HG03103 (cell line): ENCODE data around the gene PLXNC1.
A peak's percentile ranks its signal among the peaks of the same experiment; 100 is the strongest.

Experiments
- ATAC-seq: cut with Tn5 transposase; IDR thresholded peaks from one replicate; pipeline ENCODE4 v1.9.1; 2021; ENCODE audit warnings: low read depth; ENCODE audit not compliant: unreplicated experiment

The PLXNC1 gene

DNA sequence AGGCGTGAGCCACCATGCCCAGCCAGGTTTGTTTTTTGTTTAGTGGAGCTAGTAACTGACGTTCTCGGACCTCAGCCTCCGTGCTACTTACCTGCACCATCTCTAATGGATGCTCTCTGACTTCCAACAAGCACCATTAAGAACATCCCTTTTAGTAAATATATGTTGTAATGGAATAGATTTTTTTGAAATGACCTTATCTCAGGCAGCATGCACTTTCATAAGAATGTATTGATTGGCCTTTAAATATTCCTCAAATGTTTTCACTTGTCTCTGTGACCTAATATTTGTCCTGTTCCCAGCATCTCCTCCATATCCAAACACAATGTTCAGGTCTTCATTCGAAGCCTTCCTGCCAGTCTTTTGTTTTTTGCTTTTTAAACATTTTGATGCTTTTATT is 51.7 kb downstream of the PLXNC1 start:
- no peak for ATAC-seq

- ATAC-seq = no peak
Measured at GRCh38 chr12:94200695-94201094, 52.3 kb downstream of the PLXNC1 start.

GRCh38 chr12:94202245-94203180 is 54.1 kb downstream of the PLXNC1 start:
- ATAC-seq = no peak

DNA sequence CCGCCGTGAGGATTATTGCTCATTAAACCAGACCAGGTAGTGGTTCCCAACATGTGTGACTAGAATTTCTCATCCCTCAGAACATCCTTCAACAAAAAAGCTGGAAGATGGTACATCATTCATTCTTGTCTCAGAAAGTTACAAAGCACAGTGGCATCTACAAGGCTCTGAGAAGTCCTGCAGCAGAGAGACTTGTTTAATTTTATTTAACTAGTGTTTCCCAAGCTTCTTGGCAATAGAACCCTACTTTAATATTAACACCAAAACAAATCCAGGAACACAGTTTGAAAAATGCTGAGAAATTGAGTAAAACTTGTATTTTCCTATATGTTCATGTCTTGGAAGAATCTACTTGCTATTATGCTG is 54.8 kb downstream of the PLXNC1 start:
- no peak for ATAC-seq

GRCh38 chr12:94203796-94204195 is 55.4 kb downstream of the PLXNC1 start:
- ATAC-seq = no peak

- ATAC-seq = no peak
Measured at GRCh38 chr12:94204499-94205247, 56.3 kb downstream of the PLXNC1 start.

- no peak for ATAC-seq
Measured at GRCh38 chr12:94205822-94206221, 57.4 kb downstream of the PLXNC1 start.

DNA sequence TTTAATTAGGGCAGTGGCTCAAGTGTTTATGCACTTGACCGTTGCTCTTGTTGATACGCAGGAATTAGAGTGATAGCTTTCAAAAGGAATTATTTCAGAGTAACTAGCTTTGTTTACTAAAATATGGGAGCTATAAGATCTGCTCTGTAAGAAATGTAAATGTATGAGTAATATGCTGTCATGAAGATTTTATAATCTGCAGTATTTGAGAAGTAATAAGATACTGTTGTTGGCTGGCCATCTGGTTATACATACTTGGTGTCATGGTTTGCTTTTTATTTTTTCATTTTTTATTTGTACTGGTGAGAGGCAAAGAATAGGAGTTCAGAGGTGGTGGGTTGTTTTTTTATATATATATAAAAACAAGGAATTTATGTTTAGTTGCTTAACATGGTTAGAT is 58.5 kb downstream of the PLXNC1 start:
- ATAC-seq = no peak

GRCh38 chr12:94207467-94207848 is 59.1 kb downstream of the PLXNC1 start:
- no peak for ATAC-seq

- peak; percentile 71 for ATAC-seq
Measured at GRCh38 chr12:94207849-94208621, 59.7 kb downstream of the PLXNC1 start.

DNA sequence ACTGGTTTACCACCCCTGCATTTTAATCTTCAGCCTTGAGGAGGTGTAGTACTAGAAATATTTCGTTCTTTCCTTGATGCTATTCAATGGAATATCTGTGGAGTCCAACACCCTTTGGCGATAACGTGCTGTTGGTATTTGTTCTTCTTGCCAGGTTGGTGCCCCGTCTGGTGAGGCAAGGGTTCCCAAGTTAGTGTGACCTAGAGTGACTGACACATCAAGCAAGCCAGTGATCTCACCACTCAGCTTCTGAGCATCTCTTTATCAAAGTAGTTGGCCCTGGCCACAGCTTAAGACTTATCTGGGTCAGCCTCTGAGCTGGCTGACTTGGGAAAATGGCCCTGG is 60.2 kb downstream of the PLXNC1 start:
- ATAC-seq = peak; percentile 40

- no peak for ATAC-seq
Measured at GRCh38 chr12:94209240-94209639, 60.9 kb downstream of the PLXNC1 start.

GRCh38 chr12:94211021-94211420 is 62.6 kb downstream of the PLXNC1 start:
- ATAC-seq = no peak

GRCh38 chr12:94218233-94218632 is 69.9 kb downstream of the PLXNC1 start:
- ATAC-seq = no peak

DNA sequence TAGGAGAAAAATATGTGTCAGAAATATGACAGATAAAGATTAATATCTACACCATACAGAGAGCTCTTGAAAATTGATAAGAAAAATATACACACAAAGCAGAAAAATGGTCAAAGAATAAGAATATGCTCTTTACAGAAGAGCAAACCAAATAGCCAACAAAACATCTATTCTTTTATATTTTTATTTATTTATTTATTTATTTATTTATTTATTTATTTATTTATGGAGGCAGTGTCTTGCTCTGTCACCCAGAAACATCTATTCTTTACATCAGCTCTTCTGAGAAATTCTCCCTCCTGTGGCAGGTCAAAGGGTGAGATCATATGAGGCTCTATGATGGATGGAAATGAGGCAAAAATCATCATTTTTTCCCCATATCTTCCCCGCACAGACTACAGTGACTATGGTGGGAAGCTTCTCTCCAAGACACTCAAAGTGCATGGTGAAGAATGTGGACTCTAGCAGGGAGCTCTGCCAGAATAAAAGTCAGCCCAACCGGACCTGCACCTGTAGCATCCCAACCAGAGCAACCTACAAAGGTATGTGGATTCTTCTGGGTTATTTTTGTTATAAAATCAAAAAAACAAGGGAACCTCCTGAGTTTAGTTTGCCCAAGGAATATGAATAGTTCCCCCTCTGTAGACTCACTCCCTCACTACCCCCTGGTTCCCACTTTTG is 71.4 kb downstream of the PLXNC1 start:
- ATAC-seq = no peak

DNA sequence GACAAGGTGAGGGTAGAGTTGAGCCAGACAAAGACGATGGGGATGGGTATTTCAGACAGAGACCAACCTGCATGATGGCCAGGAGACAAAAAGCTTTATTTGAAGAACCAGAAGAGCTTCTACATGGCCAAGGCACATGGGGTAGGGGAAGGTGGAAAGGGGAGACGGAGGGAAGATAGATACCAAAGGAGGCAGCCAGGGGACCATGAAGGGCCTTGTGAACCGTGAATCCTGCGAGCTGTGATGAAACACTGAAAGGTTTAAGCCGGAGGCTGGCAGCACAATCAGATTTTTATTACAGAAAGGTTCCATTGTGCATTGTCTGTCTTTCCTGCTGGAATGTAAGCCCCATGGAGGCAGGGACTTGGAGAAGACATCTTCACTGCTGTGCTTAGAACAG is 72.4 kb downstream of the PLXNC1 start:
- ATAC-seq = no peak

DNA sequence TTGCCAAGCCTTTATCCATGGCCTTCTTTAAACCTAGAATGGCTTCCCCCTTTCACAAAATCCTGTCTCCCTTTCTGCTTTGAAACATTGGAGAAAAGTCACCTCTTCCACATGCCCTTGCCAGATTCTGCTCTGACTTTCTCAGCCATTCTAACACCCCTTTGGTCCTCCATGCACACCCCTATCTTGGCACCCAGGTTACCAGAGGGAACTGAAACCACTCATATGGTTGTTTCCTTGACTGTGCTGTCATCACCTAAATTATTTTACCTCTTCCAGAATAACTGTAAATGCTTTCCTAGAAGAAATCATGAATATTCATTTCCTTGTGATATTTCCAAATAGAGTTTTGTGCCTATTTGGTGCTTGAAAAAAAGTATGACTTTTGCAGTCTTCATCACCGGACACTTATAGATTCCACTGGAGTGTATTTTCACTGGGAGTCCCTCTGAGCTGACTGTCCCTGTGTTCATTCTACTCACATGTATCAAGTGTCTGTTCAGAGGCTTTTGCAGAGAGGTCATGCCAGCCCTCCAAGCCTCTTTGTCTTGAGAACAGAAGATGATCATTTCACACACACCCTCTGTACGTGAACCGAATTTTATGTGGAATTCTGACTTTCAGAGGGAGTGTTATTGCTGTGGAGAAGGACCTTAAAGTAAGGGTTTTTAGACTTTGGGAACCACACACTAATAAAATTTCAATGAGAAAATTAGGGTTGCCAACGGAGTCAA is 74.1 kb downstream of the PLXNC1 start:
- peak; percentile 72 for ATAC-seq

DNA sequence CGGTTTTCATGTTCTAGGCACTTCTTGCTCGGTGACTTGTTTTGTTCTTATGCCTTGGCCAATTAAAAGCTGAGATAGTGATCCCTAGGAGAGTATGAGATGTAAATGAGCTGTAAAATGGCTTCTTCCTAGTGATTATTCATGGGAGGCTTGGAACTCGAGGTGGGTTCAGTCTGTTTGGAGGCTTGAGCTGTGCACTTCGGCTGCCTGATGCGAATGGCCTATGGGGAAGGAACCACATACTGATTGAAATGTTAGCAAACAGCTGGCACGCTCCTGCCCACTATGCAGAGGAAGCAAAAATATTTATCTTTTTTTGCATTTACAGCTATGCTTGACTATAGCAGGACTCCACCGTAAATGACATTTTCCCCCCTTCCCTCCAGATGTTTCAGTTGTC is 75.5 kb downstream of the PLXNC1 start:
- ATAC-seq = no peak

- no peak for ATAC-seq
Measured at GRCh38 chr12:94225506-94225905, 77.1 kb downstream of the PLXNC1 start.
